ENCODE measurements around the gene TMEM121B. TPM values are rescaled to one million over a fixed set of nuclear protein-coding genes. Genes with fewer than 3 reads are reported as not detected.

TMEM121B gene
- total RNA-seq, 2 donors from 2014 or later = 7.6 to 15.5 TPM

DNA sequence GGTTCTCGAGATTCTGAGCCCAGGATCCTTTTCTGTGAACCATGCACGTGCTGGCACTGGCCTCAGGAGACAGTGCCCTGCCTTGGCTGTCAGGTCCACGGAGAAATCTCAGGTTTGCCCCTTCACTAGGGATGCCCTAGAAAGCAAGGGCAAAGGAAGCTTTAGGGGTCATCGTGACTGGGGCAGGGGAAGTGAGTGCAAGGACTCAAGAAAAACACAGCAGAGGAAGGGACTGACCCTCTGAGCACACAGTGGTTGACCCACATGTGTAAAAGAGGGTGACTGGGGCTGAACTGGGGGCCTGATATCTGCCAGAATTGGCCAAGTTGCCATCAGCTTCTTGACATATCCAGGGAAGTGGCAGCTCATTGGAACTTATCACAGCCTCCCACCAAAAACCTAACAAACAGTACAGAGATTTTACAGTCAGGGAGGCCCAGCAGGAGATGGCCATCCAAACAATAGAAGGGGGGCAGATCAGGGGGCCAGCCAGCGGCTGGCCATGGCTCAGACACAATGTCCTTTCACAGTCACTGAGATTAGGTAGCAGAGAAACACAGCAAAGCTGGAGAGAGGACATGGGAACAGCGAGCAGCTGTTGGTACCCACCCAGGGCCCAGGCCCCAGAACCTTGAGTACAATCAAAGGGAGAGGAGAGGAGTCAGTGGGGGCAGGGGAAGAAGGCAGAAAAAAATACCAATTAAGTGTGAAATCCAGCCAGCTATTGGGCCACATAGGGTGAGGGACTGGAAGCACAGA lies 4.4 kb downstream of the TMEM121B start:
- TF ChIP-seq, protein P1, sequence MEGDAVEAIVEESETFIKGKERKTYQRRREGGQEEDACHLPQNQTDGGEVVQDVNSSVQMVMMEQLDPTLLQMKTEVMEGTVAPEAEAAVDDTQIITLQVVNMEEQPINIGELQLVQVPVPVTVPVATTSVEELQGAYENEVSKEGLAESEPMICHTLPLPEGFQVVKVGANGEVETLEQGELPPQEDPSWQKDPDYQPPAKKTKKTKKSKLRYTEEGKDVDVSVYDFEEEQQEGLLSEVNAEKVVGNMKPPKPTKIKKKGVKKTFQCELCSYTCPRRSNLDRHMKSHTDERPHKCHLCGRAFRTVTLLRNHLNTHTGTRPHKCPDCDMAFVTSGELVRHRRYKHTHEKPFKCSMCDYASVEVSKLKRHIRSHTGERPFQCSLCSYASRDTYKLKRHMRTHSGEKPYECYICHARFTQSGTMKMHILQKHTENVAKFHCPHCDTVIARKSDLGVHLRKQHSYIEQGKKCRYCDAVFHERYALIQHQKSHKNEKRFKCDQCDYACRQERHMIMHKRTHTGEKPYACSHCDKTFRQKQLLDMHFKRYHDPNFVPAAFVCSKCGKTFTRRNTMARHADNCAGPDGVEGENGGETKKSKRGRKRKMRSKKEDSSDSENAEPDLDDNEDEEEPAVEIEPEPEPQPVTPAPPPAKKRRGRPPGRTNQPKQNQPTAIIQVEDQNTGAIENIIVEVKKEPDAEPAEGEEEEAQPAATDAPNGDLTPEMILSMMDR (IDR thresholded peaks at IDR 0.05) = no peak
- TF ChIP-seq POLR2AphosphoS5 (IDR thresholded peaks at IDR 0.05) (no peak), POLR2A (IDR thresholded peaks at IDR 0.05) (no peak)
- WGBS = 39% methylated on average over 6 of the region's 6 CpGs
- H3K27ac ChIP-seq = peak overlapping the region; percentile 58 to 83

DNA sequence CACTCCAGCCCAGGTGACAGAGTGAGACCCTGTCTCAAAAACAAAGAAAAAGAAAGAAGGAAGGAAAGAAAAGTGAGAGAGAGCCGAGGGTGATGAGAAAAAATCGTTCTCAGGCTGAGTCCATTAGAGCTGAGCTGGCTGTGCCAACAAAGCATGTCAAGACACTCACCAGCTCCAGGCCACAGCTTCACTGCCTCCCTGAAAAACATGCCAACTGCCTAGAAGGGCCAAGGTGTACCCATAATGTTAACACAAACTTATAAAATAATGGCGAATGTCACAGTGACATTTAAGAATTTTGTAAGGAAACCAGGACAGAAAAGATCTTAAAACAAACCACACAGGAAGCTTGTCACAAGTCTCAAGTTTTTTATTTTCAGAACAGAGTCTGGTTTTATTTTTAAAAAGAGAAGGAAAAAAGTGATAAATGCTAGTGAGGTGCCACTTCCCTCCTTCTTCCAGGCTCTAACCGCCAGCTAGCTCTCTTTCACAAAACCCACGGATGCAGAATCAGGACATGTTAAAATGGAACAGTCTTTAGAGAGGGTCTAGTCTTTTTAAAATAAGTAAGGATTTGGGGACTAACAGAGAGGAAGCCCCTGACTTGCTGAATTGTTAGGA lies 5.1 kb downstream of the TMEM121B start:
- Histone ChIP-seq H3K9me3 (no peaks in the 10 kb centered on the region), H3K4me1 (replicated peaks) (peaks cover 9% of the 10 kb centered on the region), H3K36me3 (no peaks in the 10 kb centered on the region), H3K27ac (peak overlapping the region; percentile 58 to 83), H3K27me3 (replicated peaks; ENCODE audit: insufficient read depth) (no peaks in the 10 kb centered on the region), H3K4me3 (no peak overlapping the region)
- 20% methylated on average over 5 of the region's 5 CpGs for whole genome bisulfite sequencing
- TF ChIP-seq, protein P1 (IDR thresholded peaks at IDR 0.05) = no peak
- TF ChIP-seq POLR2AphosphoS5 (IDR thresholded peaks at IDR 0.05) = peak; percentile 85
- no peak for TF ChIP-seq POLR2A (IDR thresholded peaks at IDR 0.05)
- intact Hi-C loops (cut with DNase I) = no loop called here
- peak; percentile 77 for DNase-seq (ENCODE audit: low spot score)

More for the DNA sequence above, 4.4 kb downstream of the TMEM121B start:
- no peak for DNase-seq (ENCODE audit: low spot score)
- no peaks in the 10 kb centered on the region for H3K9me3 ChIP-seq
- intact Hi-C loops (cut with DNase I) = no loop called here
- no peak overlapping the region for H3K4me3 ChIP-seq
- H3K36me3 ChIP-seq = no peaks in the 10 kb centered on the region
- H3K27me3 ChIP-seq (replicated peaks; ENCODE audit: insufficient read depth) = no peaks in the 10 kb centered on the region
- H3K4me1 ChIP-seq (replicated peaks) = peaks cover 9% of the 10 kb centered on the region

DNA sequence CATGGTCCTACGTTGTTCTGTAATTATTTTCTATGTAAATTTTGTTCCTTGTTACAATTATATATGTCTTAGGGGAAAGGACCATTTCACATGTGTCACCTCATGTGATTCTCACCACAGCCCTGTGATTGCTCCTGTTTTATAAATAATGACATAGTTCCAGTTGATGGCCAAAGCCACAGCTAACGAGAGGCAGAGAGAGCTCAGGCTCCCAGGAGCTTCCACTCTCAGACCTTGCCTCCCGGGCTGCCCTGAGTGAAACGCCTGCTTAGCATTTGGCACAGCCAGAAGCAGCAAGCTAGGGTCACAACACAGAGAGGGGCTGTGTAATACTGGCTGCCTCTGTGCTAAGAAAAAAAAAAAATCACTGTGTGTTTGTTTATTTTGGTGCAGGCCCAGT lies 5.9 kb downstream of the TMEM121B start:
- Histone ChIP-seq H3K27me3 (replicated peaks; ENCODE audit: insufficient read depth) (no peaks in the 10 kb centered on the region), H3K27ac (peak overlapping the region in 1 of 2 donors; percentile 83), H3K9me3 (no peaks in the 10 kb centered on the region), H3K4me1 (replicated peaks) (peaks cover 9% of the 10 kb centered on the region), H3K4me3 (no peak overlapping the region), H3K36me3 (no peaks in the 10 kb centered on the region)
- DNase-seq (ENCODE audit: low spot score) = no peak
- TF ChIP-seq, protein P1 (IDR thresholded peaks at IDR 0.05) = no peak
- TF ChIP-seq POLR2AphosphoS5 (IDR thresholded peaks at IDR 0.05) = no peak
- TF ChIP-seq POLR2A (IDR thresholded peaks at IDR 0.05) = no peak
- intact Hi-C loops (cut with DNase I) = no loop called here
- WGBS = 50% methylated on average over 4 of the region's 4 CpGs

DNA sequence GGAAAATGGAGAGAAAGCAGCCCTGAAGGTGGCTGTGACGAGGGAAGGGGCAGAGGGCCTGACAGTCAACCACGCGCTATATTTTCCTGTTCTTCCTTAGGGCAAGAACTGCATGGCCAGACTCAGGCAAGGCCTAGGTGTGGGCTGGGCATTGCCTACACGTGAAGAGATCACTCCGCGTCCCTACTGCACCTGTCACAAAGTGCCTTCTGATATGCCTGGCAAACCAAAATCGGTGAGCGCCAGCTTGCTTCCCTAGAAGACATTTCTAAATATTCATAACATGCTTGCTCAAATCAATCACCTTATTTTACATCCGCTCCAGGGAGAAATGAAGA lies 6.3 kb downstream of the TMEM121B start:
- WGBS = 83% methylated on average over 9 of the region's 9 CpGs
- peaks cover 9% of the 10 kb centered on the region for H3K4me1 ChIP-seq (replicated peaks)
- no peak for DNase-seq (ENCODE audit: low spot score)
- intact Hi-C loops (cut with DNase I) = no loop called here
- no peaks in the 10 kb centered on the region for H3K27me3 ChIP-seq (replicated peaks; ENCODE audit: insufficient read depth)
- no peaks in the 10 kb centered on the region for H3K9me3 ChIP-seq
- TF ChIP-seq POLR2AphosphoS5 (IDR thresholded peaks at IDR 0.05) (no peak), POLR2A (IDR thresholded peaks at IDR 0.05) (no peak)
- TF ChIP-seq, protein P1 (IDR thresholded peaks at IDR 0.05) = no peak
- H3K36me3 ChIP-seq = no peaks in the 10 kb centered on the region
- no peak overlapping the region for H3K4me3 ChIP-seq
- peak overlapping the region in 1 of 2 donors; percentile 9 for H3K27ac ChIP-seq

Data from prostate gland (tissue), 2 donors.